Measurements from ENCODE around the gene PUM1. TPM values are rescaled to one million over a fixed set of nuclear protein-coding genes. Genes with fewer than 3 reads are reported as not detected.

The PUM1 gene
- total and polyA plus RNA-seq, 4 donors: 18.1 to 49.2 (median 30.2) TPM

DNA sequence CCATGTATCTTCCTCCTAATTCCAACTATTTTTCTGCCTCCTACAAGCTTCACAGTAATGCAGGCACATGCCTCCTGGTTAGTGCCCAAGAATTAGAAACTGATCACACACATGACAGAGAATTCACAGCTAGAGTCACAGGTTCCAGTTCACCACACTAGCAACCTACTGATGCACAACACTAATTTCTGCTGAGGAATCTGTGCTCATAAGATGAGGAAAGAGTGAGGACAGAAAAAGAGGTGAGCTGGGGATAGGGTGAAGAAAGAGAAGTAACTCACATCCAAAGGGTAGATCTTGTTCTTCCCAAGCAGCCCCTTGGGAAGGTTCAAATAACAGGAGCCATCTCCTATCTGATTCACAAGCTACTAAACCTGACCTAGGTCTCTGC lies 61.3 kb downstream of the PUM1 start:
- Histone ChIP-seq H3K4me3 (ENCODE audit: low read depth in 1 of 3, low read length in 3 of 3) (no peak overlapping the region), H3K27ac (ENCODE audit: low read depth in 1 of 2, low read length in 2 of 2) (no peak overlapping the region), H3K4me1 (ENCODE audit: control insufficient read depth in 4 of 4, insufficient read depth in 4 of 4, low read length in 3 of 4) (peaks cover 0 to 3% (median 2%) of the 10 kb centered on the region in 4 donors), H3K9ac (ENCODE audit: low read depth in 1 of 2, low read length in 2 of 2) (no peak overlapping the region), H3K27me3 (ENCODE audit: control insufficient read depth in 4 of 4, insufficient read depth in 4 of 4, low read length in 3 of 4) (no peaks in the 10 kb centered on the region), H3K9me3 (ENCODE audit: control insufficient read depth in 4 of 4, low read length in 3 of 4) (no peaks in the 10 kb centered on the region), H3K36me3 (ENCODE audit: control insufficient read depth in 4 of 4, insufficient read depth in 3 of 4, low read depth in 1 of 4, low read length in 3 of 4) (peaks cover 2 to 19% (median 15%) of the 10 kb centered on the region in 4 donors)
- TF ChIP-seq HNF4G (IDR thresholded peaks at IDR 0.05): no peak
- TF ChIP-seq, protein P1, sequence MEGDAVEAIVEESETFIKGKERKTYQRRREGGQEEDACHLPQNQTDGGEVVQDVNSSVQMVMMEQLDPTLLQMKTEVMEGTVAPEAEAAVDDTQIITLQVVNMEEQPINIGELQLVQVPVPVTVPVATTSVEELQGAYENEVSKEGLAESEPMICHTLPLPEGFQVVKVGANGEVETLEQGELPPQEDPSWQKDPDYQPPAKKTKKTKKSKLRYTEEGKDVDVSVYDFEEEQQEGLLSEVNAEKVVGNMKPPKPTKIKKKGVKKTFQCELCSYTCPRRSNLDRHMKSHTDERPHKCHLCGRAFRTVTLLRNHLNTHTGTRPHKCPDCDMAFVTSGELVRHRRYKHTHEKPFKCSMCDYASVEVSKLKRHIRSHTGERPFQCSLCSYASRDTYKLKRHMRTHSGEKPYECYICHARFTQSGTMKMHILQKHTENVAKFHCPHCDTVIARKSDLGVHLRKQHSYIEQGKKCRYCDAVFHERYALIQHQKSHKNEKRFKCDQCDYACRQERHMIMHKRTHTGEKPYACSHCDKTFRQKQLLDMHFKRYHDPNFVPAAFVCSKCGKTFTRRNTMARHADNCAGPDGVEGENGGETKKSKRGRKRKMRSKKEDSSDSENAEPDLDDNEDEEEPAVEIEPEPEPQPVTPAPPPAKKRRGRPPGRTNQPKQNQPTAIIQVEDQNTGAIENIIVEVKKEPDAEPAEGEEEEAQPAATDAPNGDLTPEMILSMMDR (IDR thresholded peaks at IDR 0.05; ENCODE audit: low read depth, low read length, missing input control): no peak
- TF ChIP-seq, protein P2, sequence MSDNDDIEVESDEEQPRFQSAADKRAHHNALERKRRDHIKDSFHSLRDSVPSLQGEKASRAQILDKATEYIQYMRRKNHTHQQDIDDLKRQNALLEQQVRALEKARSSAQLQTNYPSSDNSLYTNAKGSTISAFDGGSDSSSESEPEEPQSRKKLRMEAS (IDR thresholded peaks at IDR 0.05): no peak
- TF ChIP-seq GABPA (IDR thresholded peaks at IDR 0.05 in 1 of 2, conservative IDR thresholded peaks at IDR 0.05 in 1 of 2): no peak
- TF ChIP-seq SP1 (IDR thresholded peaks at IDR 0.05): no peak
- no peak for TF ChIP-seq FOXA1 (IDR thresholded peaks at IDR 0.05)
- no peak for TF ChIP-seq NR2F2 (IDR thresholded peaks at IDR 0.05)
- TF ChIP-seq RXRA (IDR thresholded peaks at IDR 0.05): no peak
- no peak for TF ChIP-seq YY1 (IDR thresholded peaks at IDR 0.05)
- TF ChIP-seq RAD21 (IDR thresholded peaks at IDR 0.05): no peak
- no peak for DNase-seq (ENCODE audit: low spot score)

DNA sequence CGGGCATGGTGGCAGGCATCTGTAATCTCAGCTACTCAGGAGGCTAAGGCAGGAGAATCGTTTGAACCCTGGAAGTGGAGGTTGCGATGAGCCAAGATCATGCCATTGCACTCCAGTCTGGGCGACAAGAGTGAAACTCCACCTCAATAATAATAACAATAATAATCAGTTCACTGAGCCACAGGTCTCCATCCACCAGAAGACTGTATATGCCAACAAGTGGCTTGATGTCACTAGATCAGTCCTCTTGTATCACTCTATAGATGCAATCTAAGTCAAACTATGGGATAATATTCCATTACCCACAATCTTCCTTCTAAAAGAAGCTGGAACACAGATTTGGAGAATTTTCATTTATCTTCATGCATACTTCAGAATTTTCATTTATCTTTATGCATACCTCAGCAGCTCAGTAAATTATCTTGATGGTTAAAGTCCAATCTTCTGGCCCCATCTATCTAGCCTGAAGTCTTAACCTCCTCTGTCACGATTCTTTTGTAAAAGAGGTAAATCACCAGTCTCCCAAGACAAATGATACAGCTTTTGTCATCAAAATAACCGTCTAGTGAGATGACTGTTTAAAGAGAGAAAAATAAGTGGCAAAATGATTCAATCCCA lies 61.8 kb downstream of the PUM1 start:
- Histone ChIP-seq H3K27ac (ENCODE audit: low read depth in 1 of 2, low read length in 2 of 2) (no peak overlapping the region), H3K27me3 (ENCODE audit: control insufficient read depth in 4 of 4, insufficient read depth in 4 of 4, low read length in 3 of 4) (no peaks in the 10 kb centered on the region), H3K9me3 (ENCODE audit: control insufficient read depth in 4 of 4, low read length in 3 of 4) (no peaks in the 10 kb centered on the region), H3K4me3 (ENCODE audit: low read depth in 1 of 3, low read length in 3 of 3) (no peak overlapping the region), H3K9ac (ENCODE audit: low read depth in 1 of 2, low read length in 2 of 2) (no peak overlapping the region), H3K36me3 (ENCODE audit: control insufficient read depth in 4 of 4, insufficient read depth in 3 of 4, low read depth in 1 of 4, low read length in 3 of 4) (peaks cover 2 to 19% (median 15%) of the 10 kb centered on the region in 4 donors), H3K4me1 (ENCODE audit: control insufficient read depth in 4 of 4, insufficient read depth in 4 of 4, low read length in 3 of 4) (peaks cover 0 to 3% (median 2%) of the 10 kb centered on the region in 4 donors)
- whole genome bisulfite sequencing: 95% methylated on average over 6 of the region's 6 CpGs
- TF ChIP-seq HNF4G (IDR thresholded peaks at IDR 0.05) (no peak), EGR1 (IDR thresholded peaks at IDR 0.05; ENCODE audit: low read depth in 2 of 2) (no peak), NR2F2 (IDR thresholded peaks at IDR 0.05) (no peak), TAF1 (conservative IDR thresholded peaks at IDR 0.05) (no peak), JUND (IDR thresholded peaks at IDR 0.05) (no peak), RAD21 (IDR thresholded peaks at IDR 0.05) (no peak)
- TF ChIP-seq, protein P3, sequence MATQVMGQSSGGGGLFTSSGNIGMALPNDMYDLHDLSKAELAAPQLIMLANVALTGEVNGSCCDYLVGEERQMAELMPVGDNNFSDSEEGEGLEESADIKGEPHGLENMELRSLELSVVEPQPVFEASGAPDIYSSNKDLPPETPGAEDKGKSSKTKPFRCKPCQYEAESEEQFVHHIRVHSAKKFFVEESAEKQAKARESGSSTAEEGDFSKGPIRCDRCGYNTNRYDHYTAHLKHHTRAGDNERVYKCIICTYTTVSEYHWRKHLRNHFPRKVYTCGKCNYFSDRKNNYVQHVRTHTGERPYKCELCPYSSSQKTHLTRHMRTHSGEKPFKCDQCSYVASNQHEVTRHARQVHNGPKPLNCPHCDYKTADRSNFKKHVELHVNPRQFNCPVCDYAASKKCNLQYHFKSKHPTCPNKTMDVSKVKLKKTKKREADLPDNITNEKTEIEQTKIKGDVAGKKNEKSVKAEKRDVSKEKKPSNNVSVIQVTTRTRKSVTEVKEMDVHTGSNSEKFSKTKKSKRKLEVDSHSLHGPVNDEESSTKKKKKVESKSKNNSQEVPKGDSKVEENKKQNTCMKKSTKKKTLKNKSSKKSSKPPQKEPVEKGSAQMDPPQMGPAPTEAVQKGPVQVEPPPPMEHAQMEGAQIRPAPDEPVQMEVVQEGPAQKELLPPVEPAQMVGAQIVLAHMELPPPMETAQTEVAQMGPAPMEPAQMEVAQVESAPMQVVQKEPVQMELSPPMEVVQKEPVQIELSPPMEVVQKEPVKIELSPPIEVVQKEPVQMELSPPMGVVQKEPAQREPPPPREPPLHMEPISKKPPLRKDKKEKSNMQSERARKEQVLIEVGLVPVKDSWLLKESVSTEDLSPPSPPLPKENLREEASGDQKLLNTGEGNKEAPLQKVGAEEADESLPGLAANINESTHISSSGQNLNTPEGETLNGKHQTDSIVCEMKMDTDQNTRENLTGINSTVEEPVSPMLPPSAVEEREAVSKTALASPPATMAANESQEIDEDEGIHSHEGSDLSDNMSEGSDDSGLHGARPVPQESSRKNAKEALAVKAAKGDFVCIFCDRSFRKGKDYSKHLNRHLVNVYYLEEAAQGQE (IDR thresholded peaks at IDR 0.05): no peak
- DNase-seq (ENCODE audit: low spot score): no peak
